Heart left ventricle (tissue), 16 donors: ENCODE results near the gene LAGE3. TPM values are rescaled to one million over a fixed set of nuclear protein-coding genes. Genes with fewer than 3 reads are reported as not detected.
A peak's percentile ranks its signal among the peaks of the same experiment; 100 is the strongest.

ENCODE experiments used
- ATAC-seq, 4 donors: fragments of 200-7000 bp; cut with Tn5 transposase; one replicate each; pipeline ENCODE4 v1.9.1; 2020 to 2022; ENCODE audit warnings: moderate library complexity in 4 of 4, mild to moderate bottlenecking in 3 of 4, moderate number of reproducible peaks in 1 of 4
- DNase-seq, 5 donors: peaks; one replicate each; pipeline ENCODE4 v3.0.0-alpha.2; 2020
- H3K27ac ChIP-seq, 12 donors: fragments of 200-600 bp; sonication (generic) in 4 of 12; one replicate each; pipeline versions ENCODE4 v1.5.0 to v1.8.0; 2016 to 2022; ENCODE audit warnings: mild to moderate bottlenecking in 2 of 12
- H3K27me3 ChIP-seq, 9 donors: fragments of 200-600 bp; sonication (generic) in 2 of 9; one replicate each; pipeline versions ENCODE4 v1.5.1 to v1.8.0; 2016 to 2022; ENCODE audit warnings: mild to moderate bottlenecking in 3 of 9
- H3K36me3 ChIP-seq, 9 donors: fragments of 200-600 bp; sonication (generic) in 2 of 9; one replicate each; pipeline versions ENCODE4 v1.5.0 to v1.8.0; 2018 to 2022; ENCODE audit warnings: mild to moderate bottlenecking in 2 of 9
- H3K4me1 ChIP-seq, 12 donors: fragments of 200-600 bp; sonication (generic) in 4 of 12; one replicate each; pipeline versions ENCODE4 v1.5.0 to v1.8.0; 2016 to 2022; ENCODE audit warnings: mild to moderate bottlenecking in 3 of 12
- H3K4me3 ChIP-seq, 12 donors: fragments of 200-600 bp; sonication (generic) in 4 of 12; one replicate each; pipeline versions ENCODE4 v1.5.0 to v1.8.0; 2017 to 2022; ENCODE audit warnings: mild to moderate bottlenecking in 9 of 12, moderate library complexity in 4 of 12
- H3K9me3 ChIP-seq, 12 donors: fragments of 200-600 bp; sonication (generic) in 4 of 12; one replicate each; pipeline versions ENCODE4 v1.5.0 to v1.8.0; 2016 to 2022; ENCODE audit warnings: mild to moderate bottlenecking in 1 of 12
- POLR2A ChIP-seq, 2 donors: fragments of 450-650 bp; IDR thresholded peaks; one replicate each; pipeline ENCODE4 v1.6.1; 2017; ENCODE audit warnings: antibody characterized with exemption in 2 of 2, mild to moderate bottlenecking in 2 of 2, moderate library complexity in 2 of 2
- WGBS, 4 donors: extraction: QIAGEN DNeasy Blood & Tissue Kit in 2 of 4; methylation state at CpG; one replicate each; pipeline versions ENCODE4 v1.1.5 to v1.1.7; 2013 to 2018; 5-methylcytosine and 5-hydroxymethylcytosine counted together
- intact Hi-C, 10 donors: fragments of 100-400 bp; cut with DNase I; formaldehyde crosslinking; loops; one replicate each; pipeline versions ENCODE4 v1.11.1 to v1.14.2; 2022
- polyA plus RNA-seq, 2 donors: library from polyadenylated mRNA; stranded (reverse); fragments of 200-250 nt; gene quantifications; one replicate each; pipeline ENCODE4 v1.2.3, GENCODE V29; 2013
- total RNA-seq, 9 donors: library from RNA; depleted of rRNA in 2 of 9; stranded (reverse); fragments of >200 nt in 2 of 9; fragmentation: NEBNext Ultra II Directional in 3 of 9; extraction: Animal tissue kit (Norgen Biotek cat#: 25700) in 3 of 9; gene quantifications; one replicate each; pipeline versions ENCODE4 v1.1.0 to v1.2.4, GENCODE V29; 2016 to 2023
- TF ChIP-seq, protein P1 (sequence below), 12 donors: fragments of 200-600 bp; sonication (generic) in 4 of 12; IDR thresholded peaks; one replicate each; pipeline versions ENCODE4 v1.5.0 to v1.8.0; 2018 to 2022; ENCODE audit warnings: antibody characterized with exemption in 12 of 12, mild to moderate bottlenecking in 5 of 12
- donor health status: ischemic (EF 13 %, LVEDD 7.1; RV severe dilation, severe dysfunction).
- donor health status: healthy with polysubstance abuse.
- donor health status: DM: no; HTN: yes; CAD: no.
- donor health status: DM: no; HTN: no; CAD: no.
- donor health status: ischemic (EF 25% LVEDD 6.9; RV normal size, moderate dysfunction).
- donor health status: ischemic (EF 25% LVEDD 5.7; RV mildly dilated, moderate dysfunction).
- donor health status: healthy.
- donor health status: DM: yes; HTN: yes; CAD: no.
- donor health status: ischemic (EF 35%, LVEDD 5.7; RV mildly dilated, moderate dysfunction).
- donor health status: nonischemic (EF 11% LVEDD 7.7; RV severe dilation, severe dysfunction).
- donor health status: DM: yes; HTN: yes; CAD: no.
- donor health status: PGD.
- donor health status: ischemic (EF 29% LVEDD 5.4; RV normal size, mild dysfunction).
- donor health status: nonischemic (EF 23%, LVEDD 6.1; RV moderate dilation, normal function).

LAGE3 gene
- total and polyA plus RNA-seq, 11 donors: 15.1 to 26.8 (median 18.9) TPM

GRCh38 chrX:154449618-154450017 lies 29.5 kb downstream of the LAGE3 start:
- peaks cover 0 to 46% (median 19%) of the 10 kb centered on the region in 9 donors for H3K36me3 ChIP-seq
- DNase-seq: peak in 1 of 5 donors; percentile 29
- no peak overlapping the region for H3K27ac ChIP-seq
- H3K9me3 ChIP-seq: no peaks in the 10 kb centered on the region
- H3K4me3 ChIP-seq: no peak overlapping the region
- no peak for TF ChIP-seq POLR2A (IDR thresholded peaks at IDR 0.05)
- TF ChIP-seq, protein P1, sequence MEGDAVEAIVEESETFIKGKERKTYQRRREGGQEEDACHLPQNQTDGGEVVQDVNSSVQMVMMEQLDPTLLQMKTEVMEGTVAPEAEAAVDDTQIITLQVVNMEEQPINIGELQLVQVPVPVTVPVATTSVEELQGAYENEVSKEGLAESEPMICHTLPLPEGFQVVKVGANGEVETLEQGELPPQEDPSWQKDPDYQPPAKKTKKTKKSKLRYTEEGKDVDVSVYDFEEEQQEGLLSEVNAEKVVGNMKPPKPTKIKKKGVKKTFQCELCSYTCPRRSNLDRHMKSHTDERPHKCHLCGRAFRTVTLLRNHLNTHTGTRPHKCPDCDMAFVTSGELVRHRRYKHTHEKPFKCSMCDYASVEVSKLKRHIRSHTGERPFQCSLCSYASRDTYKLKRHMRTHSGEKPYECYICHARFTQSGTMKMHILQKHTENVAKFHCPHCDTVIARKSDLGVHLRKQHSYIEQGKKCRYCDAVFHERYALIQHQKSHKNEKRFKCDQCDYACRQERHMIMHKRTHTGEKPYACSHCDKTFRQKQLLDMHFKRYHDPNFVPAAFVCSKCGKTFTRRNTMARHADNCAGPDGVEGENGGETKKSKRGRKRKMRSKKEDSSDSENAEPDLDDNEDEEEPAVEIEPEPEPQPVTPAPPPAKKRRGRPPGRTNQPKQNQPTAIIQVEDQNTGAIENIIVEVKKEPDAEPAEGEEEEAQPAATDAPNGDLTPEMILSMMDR (IDR thresholded peaks at IDR 0.05): no peak
- H3K4me1 ChIP-seq: peaks cover 0 to 11% (median 6%) of the 10 kb centered on the region in 12 donors
- intact Hi-C loops: no loop called here
- WGBS, 4 donors: 88 to 95% (median 93%) methylated on average over 10 to 18 of the region's 18 CpGs
- peaks cover 0 to 3% (median 0%) of the 10 kb centered on the region in 9 donors for H3K27me3 ChIP-seq
- ATAC-seq: no peak

- no peak for ATAC-seq
- Histone ChIP-seq H3K36me3 (peaks cover 0 to 46% (median 19%) of the 10 kb centered on the region in 9 donors), H3K9me3 (no peaks in the 10 kb centered on the region), H3K4me3 (no peak overlapping the region), H3K4me1 (peaks cover 0 to 15% (median 8%) of the 10 kb centered on the region in 12 donors), H3K27ac (no peak overlapping the region), H3K27me3 (peaks cover 0 to 3% (median 0%) of the 10 kb centered on the region in 9 donors)
- no peak for TF ChIP-seq POLR2A (IDR thresholded peaks at IDR 0.05)
- TF ChIP-seq, protein P1 (IDR thresholded peaks at IDR 0.05): no peak
- DNase-seq: no peak
- intact Hi-C loops: no loop called here
- WGBS, 4 donors: 88 to 93% (median 89%) methylated on average over 13 to 14 of the region's 14 CpGs
Measured at GRCh38 chrX:154448484-154448883, 30.6 kb downstream of the LAGE3 start.

GRCh38 chrX:154446430-154446829 lies 32.7 kb downstream of the LAGE3 start:
- Histone ChIP-seq H3K9me3 (no peaks in the 10 kb centered on the region), H3K27me3 (peaks cover 0 to 3% (median 0%) of the 10 kb centered on the region in 9 donors), H3K4me3 (no peak overlapping the region), H3K4me1 (peaks cover 0 to 16% (median 10%) of the 10 kb centered on the region in 12 donors), H3K27ac (no peak overlapping the region), H3K36me3 (peaks cover 0 to 53% (median 29%) of the 10 kb centered on the region in 9 donors)
- intact Hi-C loops: no loop called here
- no peak for ATAC-seq
- DNase-seq: no peak
- WGBS, 4 donors: 79 to 93% (median 92%) methylated on average over 12 of the region's 12 CpGs
- no peak for TF ChIP-seq POLR2A (IDR thresholded peaks at IDR 0.05)
- TF ChIP-seq, protein P1 (IDR thresholded peaks at IDR 0.05): no peak

GRCh38 chrX:154445776-154446175 lies 33.3 kb downstream of the LAGE3 start:
- Histone ChIP-seq H3K4me3 (no peak overlapping the region), H3K27ac (no peak overlapping the region), H3K36me3 (peaks cover 0 to 58% (median 31%) of the 10 kb centered on the region in 9 donors), H3K4me1 (peaks cover 0 to 16% (median 10%) of the 10 kb centered on the region in 12 donors), H3K27me3 (peaks cover 0 to 3% (median 0%) of the 10 kb centered on the region in 9 donors), H3K9me3 (no peaks in the 10 kb centered on the region)
- TF ChIP-seq, protein P1 (IDR thresholded peaks at IDR 0.05): no peak
- no peak for TF ChIP-seq POLR2A (IDR thresholded peaks at IDR 0.05)
- DNase-seq (peak in 1 of 5 donors; percentile 16), ATAC-seq (no peak)
- intact Hi-C loops: no loop called here
- 89 to 96% (median 93%) methylated on average over 16 of the region's 16 CpGs for WGBS, 4 donors
